ENCODE results near the gene ARHGAP18.

DNA sequence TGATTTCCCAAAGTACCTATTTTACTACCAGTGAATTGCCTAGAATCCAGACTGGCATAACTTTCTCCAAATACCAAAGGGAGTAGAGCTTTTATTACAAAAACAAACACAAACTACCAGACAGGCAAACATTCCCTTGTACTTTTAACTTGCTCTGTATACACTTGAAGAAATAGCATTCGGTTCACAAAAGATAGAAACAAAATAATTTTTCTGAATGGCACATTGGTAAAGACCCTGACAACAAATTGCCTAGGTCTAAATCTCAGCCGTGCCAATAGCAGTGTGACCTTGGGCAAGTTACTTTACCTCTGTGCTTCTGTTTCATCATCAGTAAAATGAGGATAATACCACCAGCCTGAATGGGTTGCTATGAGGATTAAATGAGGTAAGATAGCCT, 15.9 kb downstream of the ARHGAP18 start:
- TF ChIP-seq, protein P1, sequence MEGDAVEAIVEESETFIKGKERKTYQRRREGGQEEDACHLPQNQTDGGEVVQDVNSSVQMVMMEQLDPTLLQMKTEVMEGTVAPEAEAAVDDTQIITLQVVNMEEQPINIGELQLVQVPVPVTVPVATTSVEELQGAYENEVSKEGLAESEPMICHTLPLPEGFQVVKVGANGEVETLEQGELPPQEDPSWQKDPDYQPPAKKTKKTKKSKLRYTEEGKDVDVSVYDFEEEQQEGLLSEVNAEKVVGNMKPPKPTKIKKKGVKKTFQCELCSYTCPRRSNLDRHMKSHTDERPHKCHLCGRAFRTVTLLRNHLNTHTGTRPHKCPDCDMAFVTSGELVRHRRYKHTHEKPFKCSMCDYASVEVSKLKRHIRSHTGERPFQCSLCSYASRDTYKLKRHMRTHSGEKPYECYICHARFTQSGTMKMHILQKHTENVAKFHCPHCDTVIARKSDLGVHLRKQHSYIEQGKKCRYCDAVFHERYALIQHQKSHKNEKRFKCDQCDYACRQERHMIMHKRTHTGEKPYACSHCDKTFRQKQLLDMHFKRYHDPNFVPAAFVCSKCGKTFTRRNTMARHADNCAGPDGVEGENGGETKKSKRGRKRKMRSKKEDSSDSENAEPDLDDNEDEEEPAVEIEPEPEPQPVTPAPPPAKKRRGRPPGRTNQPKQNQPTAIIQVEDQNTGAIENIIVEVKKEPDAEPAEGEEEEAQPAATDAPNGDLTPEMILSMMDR (IDR thresholded peaks at IDR 0.05) = no peak
- TF ChIP-seq POLR2A (IDR thresholded peaks at IDR 0.05) = no peak
